ENCODE measurements around the gene EME1.

DNA sequence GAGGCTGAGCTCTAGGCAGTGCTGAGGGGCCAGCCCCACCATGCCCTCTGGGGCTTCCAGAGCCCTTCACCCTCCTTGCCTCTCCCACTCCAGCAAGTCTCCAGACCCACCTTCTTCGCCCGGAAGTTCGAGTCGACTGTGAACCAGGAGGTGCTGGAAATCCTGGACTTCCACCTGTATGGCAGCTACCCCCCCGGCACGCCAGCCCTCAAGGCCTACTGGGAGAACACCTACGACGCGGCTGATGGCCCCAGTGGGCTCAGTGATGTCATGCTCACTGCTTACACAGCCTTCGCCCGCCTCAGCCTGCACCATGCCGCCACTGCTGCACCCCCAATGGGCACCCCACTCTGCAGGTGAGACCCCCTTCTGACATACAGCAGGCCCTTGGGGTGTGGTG is 16.6 kb upstream of the EME1 start:
- TF ChIP-seq, protein P1, sequence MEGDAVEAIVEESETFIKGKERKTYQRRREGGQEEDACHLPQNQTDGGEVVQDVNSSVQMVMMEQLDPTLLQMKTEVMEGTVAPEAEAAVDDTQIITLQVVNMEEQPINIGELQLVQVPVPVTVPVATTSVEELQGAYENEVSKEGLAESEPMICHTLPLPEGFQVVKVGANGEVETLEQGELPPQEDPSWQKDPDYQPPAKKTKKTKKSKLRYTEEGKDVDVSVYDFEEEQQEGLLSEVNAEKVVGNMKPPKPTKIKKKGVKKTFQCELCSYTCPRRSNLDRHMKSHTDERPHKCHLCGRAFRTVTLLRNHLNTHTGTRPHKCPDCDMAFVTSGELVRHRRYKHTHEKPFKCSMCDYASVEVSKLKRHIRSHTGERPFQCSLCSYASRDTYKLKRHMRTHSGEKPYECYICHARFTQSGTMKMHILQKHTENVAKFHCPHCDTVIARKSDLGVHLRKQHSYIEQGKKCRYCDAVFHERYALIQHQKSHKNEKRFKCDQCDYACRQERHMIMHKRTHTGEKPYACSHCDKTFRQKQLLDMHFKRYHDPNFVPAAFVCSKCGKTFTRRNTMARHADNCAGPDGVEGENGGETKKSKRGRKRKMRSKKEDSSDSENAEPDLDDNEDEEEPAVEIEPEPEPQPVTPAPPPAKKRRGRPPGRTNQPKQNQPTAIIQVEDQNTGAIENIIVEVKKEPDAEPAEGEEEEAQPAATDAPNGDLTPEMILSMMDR (IDR thresholded peaks at IDR 0.05), result no peak
- TF ChIP-seq POLR2A (IDR thresholded peaks at IDR 0.05), result no peak
